ENCODE results near the gene OBSCN. TPM values are rescaled to one million over a fixed set of nuclear protein-coding genes. Genes with fewer than 3 reads are reported as not detected.

OBSCN gene
- total RNA-seq, 1 donor from 2014 or later: 22.3 TPM

DNA sequence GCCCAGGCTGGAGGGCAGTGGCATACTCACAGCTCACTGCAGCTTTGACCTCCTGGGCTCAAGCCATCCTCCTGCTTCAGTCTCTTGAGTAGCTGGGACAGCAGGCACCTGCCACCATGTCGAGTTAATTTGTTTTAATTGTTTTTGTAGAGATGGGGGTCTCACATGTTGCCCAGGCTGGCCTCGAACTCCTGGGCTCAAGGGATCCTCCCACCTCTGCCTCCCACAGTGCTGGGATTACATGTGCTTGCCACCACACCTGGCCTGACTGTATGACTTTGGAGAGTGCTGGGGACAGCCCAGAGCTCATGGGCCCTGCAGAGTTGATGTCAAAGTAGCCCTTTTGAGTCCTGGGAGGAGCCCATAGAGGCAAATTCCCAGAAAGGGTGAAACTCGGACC is 1.8 kb downstream of the OBSCN start:
- Mint-ChIP-seq H3K4me3 (no peak overlapping the region), H3K27me3 (peaks cover 3% of the 10 kb centered on the region), H3K36me3 (ENCODE audit: low read depth) (no peaks in the 10 kb centered on the region), H3K27ac (no peak overlapping the region), H3K4me1 (peaks cover 4% of the 10 kb centered on the region), H3K9me3 (no peaks in the 10 kb centered on the region)
- DNase-seq: no peak
- intact Hi-C loops (cut with micrococcal nuclease): loop anchor here (5.0 kb wide), 2 partner anchors 168 to 248 kb away; a partner anchor contains a TSS

- no peak for DNase-seq
- H3K36me3 Mint-ChIP-seq (ENCODE audit: low read depth): no peaks in the 10 kb centered on the region
- no peaks in the 10 kb centered on the region for H3K9me3 Mint-ChIP-seq
- H3K27me3 Mint-ChIP-seq: peaks cover 2% of the 10 kb centered on the region
- H3K4me1 Mint-ChIP-seq: peaks cover 4% of the 10 kb centered on the region
- H3K4me3 Mint-ChIP-seq: no peak overlapping the region
- no peak overlapping the region for H3K27ac Mint-ChIP-seq
- intact Hi-C loops (cut with micrococcal nuclease): loop anchor here (5.0 kb wide), 2 partner anchors 167 to 247 kb away; a partner anchor contains a TSS
Measured at GRCh38 chr1:228210076-228210651, 2.3 kb downstream of the OBSCN start.

DNA sequence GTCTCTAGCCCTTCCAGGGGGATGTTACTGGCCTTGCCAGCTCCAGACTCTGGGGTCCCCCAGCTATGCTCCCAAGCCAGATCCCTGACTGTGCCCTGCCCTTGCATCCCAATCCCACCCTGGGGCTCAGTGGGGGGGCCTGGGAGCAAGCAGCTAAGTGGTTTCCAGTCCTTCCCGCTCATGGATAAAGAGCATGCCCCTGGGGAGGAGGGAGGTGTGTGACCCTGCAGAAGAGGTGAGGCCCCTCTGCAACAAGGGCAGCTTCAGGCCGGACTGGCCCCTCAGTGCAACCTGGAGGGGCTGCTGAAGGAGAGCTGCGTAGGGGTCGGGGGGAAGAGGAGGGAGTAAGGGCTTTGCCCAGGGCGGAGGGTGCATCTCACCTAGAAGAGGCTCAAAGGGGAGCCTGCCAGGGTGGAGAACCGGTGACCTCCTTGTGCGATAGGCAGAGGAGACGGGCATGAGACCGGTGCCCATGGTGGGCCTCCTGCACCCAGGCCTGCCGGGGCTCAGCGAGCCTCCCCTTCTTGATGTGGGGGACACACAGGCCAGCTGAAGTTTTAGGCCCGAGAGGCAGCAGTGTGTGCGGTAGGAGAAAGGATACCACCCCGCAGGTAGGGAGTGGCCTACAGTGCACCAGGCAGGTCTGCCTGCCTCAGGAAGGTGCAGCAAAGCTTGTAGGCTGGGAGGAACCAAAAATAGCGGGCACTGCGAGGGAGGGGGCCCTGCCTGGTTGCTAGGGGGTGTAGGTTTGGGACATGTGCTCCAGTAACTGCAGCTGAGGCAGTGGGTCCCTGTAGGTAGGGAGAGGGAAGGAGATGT is 3.1 kb downstream of the OBSCN start:
- Mint-ChIP-seq H3K27ac (no peak overlapping the region), H3K4me1 (peaks cover 4% of the 10 kb centered on the region), H3K36me3 (ENCODE audit: low read depth) (peaks cover under 1% of the 10 kb centered on the region), H3K4me3 (peak overlapping the region; percentile 26), H3K27me3 (no peaks in the 10 kb centered on the region), H3K9me3 (no peaks in the 10 kb centered on the region)
- no peak for DNase-seq
- intact Hi-C loops (cut with micrococcal nuclease): loop anchor here (5.0 kb wide), 2 partner anchors 166 to 246 kb away; a partner anchor contains a TSS

DNA sequence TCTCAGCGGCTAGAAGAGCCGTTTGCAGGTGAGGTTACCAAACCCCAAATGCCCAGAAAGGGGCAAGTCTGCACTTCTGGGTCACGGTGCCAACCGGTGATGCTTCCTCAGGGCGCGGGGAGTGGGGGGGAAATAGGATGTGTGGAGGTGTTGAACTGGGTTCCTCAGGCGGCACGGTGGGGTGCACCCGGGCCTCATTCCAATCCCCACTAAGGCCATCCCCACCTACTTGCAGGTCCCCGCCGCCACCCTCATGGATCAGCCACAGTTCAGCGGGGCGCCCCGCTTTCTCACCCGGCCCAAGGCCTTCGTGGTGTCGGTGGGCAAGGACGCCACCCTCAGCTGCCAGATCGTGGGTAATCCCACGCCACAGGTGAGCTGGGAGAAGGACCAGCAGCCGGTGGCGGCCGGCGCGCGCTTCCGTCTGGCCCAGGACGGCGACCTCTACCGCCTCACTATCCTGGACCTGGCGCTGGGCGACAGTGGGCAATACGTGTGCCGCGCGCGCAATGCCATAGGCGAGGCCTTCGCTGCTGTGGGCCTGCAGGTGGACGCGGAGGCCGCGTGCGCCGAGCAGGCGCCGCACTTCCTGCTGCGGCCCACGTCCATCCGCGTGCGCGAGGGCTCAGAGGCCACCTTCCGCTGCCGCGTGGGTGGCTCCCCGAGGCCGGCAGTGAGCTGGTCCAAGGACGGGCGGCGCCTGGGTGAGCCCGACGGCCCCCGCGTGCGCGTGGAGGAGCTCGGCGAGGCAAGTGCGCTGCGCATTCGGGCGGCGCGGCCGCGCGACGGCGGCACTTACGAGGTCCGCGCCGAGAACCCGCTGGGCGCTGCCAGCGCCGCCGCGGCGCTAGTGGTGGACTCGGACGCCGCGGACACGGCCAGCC is 3.9 kb downstream of the OBSCN start:
- H3K27ac Mint-ChIP-seq: no peak overlapping the region
- no peaks in the 10 kb centered on the region for H3K9me3 Mint-ChIP-seq
- H3K36me3 Mint-ChIP-seq (ENCODE audit: low read depth): peaks cover 3% of the 10 kb centered on the region
- H3K4me3 Mint-ChIP-seq: no peak overlapping the region
- peaks cover 7% of the 10 kb centered on the region for H3K4me1 Mint-ChIP-seq
- intact Hi-C loops (cut with micrococcal nuclease): loop anchor here (2.0 to 5.0 kb wide), 5 partner anchors 37 to 303 kb away; a partner anchor contains a TSS
- DNase-seq: no peak
- no peaks in the 10 kb centered on the region for H3K27me3 Mint-ChIP-seq

DNA sequence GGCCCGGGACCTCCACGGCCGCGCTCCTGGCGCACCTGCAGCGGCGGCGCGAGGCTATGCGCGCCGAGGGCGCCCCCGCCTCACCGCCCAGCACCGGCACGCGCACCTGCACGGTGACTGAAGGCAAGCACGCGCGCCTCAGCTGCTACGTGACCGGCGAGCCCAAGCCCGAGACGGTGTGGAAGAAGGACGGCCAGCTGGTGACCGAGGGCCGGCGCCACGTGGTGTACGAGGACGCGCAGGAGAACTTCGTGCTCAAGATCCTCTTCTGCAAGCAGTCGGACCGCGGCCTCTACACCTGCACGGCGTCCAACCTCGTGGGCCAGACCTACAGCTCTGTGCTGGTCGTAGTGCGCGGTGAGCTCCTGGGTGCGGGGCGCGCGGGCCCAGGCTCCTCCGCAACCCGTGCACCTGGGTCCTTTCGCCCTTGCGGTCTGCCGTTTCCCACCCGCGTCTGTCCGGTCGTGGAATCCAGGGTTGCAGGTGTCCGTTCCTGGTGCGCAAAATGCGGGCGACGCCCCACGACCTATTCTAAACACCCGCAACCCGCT is 4.6 kb downstream of the OBSCN start:
- Mint-ChIP-seq H3K9me3 (no peaks in the 10 kb centered on the region), H3K27me3 (no peaks in the 10 kb centered on the region), H3K27ac (no peak overlapping the region), H3K36me3 (ENCODE audit: low read depth) (peaks cover 3% of the 10 kb centered on the region), H3K4me1 (peaks cover 7% of the 10 kb centered on the region), H3K4me3 (peak overlapping the region; percentile 95)
- intact Hi-C loops (cut with micrococcal nuclease): loop anchor here (2.0 to 5.0 kb wide), 5 partner anchors 38 to 302 kb away; a partner anchor contains a TSS
- DNase-seq: peak; percentile 54

DNA sequence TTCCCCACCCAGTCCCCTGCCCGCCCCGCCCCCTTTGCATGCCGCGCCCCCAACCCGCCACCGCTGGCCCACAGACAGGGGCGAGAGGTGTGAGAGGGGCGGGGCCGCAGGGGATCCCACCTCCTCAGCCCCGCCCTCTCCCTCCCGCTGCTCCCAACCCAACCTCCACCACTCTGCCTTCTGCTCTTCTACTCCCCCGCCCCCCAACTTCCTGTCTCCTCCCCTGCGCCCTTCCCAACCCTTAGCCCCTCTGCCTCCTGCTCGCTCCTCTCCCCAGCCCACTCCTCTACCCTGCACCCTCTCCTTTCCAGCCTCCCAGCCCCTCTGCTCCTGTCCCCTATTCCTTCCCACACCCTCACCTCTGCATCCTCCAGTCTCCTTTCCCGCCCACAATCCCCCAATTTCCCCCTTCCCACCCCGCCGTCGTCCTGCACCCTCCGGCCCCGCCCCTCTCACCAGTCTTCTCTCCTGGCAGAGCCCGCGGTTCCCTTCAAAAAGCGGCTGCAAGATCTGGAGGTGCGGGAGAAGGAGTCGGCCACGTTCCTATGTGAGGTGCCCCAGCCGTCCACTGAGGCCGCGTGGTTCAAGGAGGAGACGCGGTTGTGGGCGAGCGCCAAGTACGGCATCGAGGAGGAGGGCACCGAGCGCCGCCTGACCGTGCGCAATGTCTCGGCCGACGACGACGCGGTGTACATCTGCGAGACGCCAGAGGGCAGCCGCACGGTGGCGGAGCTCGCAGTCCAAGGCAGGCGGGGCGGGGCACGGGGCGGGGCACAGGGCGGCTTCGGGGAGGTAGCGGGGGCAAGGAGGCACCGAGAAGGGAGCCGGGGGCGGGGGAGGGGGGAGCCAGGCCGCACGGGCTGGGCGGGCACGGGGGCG is 5.4 kb downstream of the OBSCN start:
- intact Hi-C loops (cut with micrococcal nuclease): loop anchor here (1.0 to 5.0 kb wide), 10 partner anchors 38 to 302 kb away; partner anchors contain the start of genes IBA57 and MRPL55
- DNase-seq: peak; percentile 95
- Mint-ChIP-seq H3K9me3 (no peaks in the 10 kb centered on the region), H3K4me1 (peaks cover 7% of the 10 kb centered on the region), H3K27me3 (no peaks in the 10 kb centered on the region), H3K36me3 (ENCODE audit: low read depth) (peaks cover 3% of the 10 kb centered on the region), H3K27ac (peak overlapping the region; percentile 91), H3K4me3 (peak overlapping the region; percentile 95)

DNA sequence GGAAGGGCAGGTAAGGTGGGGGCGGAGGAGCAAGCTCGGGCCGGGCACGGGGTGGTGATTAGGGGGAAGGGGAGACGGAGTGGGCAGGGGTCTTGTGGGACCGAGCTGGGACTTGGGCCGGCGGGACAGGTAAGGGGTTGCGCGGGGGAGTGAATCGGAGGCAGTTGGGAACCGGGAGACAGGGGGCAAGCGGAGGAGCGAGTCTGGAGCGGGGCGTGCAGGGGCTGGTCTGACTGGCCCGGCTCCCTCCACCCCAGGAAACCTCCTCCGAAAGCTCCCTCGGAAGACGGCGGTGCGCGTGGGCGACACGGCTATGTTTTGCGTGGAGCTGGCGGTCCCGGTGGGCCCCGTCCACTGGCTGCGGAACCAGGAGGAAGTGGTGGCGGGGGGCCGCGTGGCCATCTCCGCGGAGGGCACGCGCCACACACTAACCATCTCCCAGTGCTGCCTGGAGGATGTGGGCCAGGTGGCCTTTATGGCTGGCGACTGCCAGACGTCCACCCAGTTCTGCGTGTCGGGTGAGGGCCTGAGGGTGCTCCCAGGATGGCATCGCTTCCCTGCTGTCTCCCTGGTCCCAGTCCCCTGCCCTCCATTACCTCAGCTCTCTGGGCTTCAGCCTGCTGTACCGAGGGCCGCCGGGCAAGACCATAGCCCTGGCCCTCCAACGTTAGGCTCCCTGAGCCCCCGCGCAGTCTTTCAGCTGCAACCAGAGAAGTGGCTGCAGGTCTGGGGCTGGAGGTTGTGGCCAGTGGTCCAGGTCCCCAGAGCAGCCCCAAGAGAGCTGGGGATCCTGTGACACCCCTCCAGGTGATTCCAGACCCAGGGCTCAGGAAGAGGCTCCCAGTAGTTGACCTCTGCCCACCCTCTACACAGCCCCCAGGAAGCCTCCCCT is 6.3 kb downstream of the OBSCN start:
- intact Hi-C loops (cut with micrococcal nuclease): loop anchor here (1.0 to 5.0 kb wide), 10 partner anchors 39 to 301 kb away; partner anchors contain the start of genes IBA57 and MRPL55
- Mint-ChIP-seq H3K4me1 (peaks cover 7% of the 10 kb centered on the region), H3K36me3 (ENCODE audit: low read depth) (peaks cover 3% of the 10 kb centered on the region), H3K27ac (peak overlapping the region; percentile 25), H3K27me3 (no peaks in the 10 kb centered on the region), H3K4me3 (peak overlapping the region; percentile 95), H3K9me3 (no peaks in the 10 kb centered on the region)
- no peak for DNase-seq

DNA sequence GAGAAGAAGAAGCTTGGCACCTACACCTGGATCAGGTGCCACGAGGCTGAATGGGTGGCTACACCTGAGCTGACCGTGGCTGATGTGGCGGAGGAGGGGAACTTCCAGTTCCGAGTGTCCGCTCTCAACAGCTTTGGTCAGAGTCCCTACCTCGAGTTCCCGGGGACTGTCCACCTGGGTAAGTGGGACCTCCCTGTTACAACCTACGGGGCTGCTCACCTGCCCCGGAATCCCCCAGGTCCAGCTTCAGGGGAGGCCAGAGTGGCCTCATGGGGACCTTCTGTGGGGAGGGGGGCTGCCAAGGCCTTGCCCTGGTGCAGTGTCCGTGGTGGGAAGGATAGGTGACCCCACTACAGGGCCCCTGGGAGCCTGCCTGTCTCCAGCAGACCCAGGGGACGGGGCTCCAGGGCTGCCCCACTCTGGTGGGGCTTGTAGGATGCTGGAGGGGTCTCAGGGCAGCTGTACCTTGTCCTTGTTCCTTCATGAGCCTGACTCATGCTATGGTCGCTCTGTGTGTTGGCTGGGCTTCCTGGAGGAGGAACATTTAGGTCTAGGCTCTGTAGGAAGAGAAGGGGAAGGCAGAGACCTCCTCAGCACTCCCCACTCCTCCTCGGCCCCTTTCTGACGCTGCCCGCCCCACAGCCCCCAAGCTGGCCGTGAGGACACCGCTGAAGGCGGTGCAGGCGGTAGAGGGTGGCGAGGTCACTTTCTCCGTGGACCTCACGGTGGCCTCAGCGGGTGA is 7.2 kb downstream of the OBSCN start:
- Mint-ChIP-seq H3K27ac (no peak overlapping the region), H3K36me3 (ENCODE audit: low read depth) (peaks cover 5% of the 10 kb centered on the region), H3K9me3 (no peaks in the 10 kb centered on the region), H3K4me1 (peaks cover 7% of the 10 kb centered on the region), H3K4me3 (no peak overlapping the region), H3K27me3 (no peaks in the 10 kb centered on the region)
- intact Hi-C loops (cut with micrococcal nuclease): loop anchor here (5.0 kb wide), 2 partner anchors 162 to 242 kb away; a partner anchor contains a TSS
- DNase-seq: no peak

DNA sequence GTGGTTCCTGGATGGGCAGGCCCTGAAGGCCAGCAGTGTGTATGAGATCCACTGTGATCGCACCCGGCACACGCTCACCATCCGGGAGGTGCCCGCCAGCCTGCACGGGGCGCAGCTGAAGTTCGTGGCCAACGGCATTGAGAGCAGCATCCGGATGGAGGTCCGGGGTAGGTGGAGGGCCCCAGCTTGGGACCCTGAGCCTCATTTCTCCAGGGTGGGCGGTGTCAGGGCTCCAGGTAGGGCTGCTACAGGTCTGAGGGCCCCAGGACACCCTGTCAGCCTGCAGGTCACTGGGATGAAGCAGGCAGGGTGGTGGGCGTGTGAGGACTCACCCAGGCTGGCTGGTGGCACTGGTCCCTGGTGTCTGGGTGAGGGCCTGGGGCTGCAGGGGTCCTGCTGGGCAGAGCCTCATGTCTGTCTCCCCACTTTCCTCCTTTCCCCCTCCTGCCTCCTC is 7.8 kb downstream of the OBSCN start:
- no peaks in the 10 kb centered on the region for H3K9me3 Mint-ChIP-seq
- peaks cover 7% of the 10 kb centered on the region for H3K4me1 Mint-ChIP-seq
- intact Hi-C loops (cut with micrococcal nuclease): no loop called here
- H3K36me3 Mint-ChIP-seq (ENCODE audit: low read depth): peaks cover 7% of the 10 kb centered on the region
- H3K27ac Mint-ChIP-seq: no peak overlapping the region
- no peak overlapping the region for H3K4me3 Mint-ChIP-seq
- no peak for DNase-seq
- H3K27me3 Mint-ChIP-seq: no peaks in the 10 kb centered on the region

DNA sequence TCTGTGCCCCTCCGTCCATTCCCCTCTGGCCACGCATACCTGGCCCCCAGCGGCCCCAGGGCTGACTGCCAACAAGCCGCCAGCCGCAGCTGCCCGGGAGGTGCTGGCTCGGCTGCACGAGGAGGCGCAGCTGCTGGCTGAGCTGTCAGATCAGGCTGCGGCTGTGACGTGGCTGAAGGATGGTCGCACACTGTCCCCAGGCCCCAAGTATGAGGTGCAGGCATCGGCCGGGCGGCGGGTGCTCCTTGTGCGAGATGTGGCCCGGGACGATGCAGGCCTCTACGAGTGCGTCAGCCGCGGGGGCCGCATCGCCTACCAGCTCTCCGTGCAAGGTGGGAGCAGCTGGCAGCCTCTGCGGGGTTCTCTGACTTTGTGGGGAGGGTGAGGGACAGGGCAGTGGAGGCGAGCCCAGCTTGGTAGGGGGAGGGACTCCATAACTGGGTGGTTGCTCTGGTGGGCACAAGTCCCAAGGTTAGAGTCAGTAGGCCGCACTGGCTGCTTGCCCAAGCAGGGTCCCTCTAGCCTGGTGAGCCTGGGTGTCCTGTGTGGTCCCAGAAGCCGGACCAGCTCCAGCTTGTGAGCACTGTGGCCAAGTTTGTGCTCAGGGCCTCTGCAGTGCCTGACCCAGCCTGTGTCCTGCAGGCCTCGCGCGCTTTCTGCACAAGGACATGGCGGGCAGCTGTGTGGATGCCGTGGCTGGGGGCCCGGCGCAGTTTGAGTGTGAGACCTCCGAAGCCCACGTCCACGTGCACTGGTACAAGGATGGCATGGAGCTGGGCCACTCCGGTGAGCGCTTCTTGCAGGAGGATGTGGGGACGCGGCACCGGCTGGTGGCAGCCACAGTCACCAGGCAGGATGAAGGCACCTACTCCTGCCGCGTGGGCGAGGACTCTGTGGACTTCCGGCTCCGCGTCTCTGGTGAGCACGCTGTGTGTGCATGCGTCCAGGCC is 8.8 kb downstream of the OBSCN start:
- peaks cover 7% of the 10 kb centered on the region for H3K4me1 Mint-ChIP-seq

More for the DNA sequence above, 8.8 kb downstream of the OBSCN start:
- H3K27me3 Mint-ChIP-seq: no peaks in the 10 kb centered on the region
- H3K27ac Mint-ChIP-seq: no peak overlapping the region
- peaks cover 7% of the 10 kb centered on the region for H3K36me3 Mint-ChIP-seq (ENCODE audit: low read depth)
- H3K4me3 Mint-ChIP-seq: no peak overlapping the region
- peak; percentile 48 for DNase-seq
- H3K9me3 Mint-ChIP-seq: no peaks in the 10 kb centered on the region
- intact Hi-C loops (cut with micrococcal nuclease): no loop called here
